Uterus (tissue), 2 donors: ENCODE data around the gene KRT23.

Experiments used
- CTCF ChIP-seq, 4 experiments: fragments of 200-600 bp in 2 of 4; fragments of 450-650 bp in 2 of 4; sonication (generic) in 2 of 4; IDR thresholded peaks; one replicate each; pipeline ENCODE4 v1.5.1; 2016 to 2019; ENCODE audit warnings: antibody characterized with exemption in 4 of 4, mild to moderate bottlenecking in 2 of 4, moderate library complexity in 1 of 4
- POLR2A ChIP-seq, 2 donors: fragments of 450-650 bp; IDR thresholded peaks; one replicate each; pipeline ENCODE4 v1.6.1; 2016; ENCODE audit warnings: antibody characterized with exemption in 2 of 2, mild to moderate bottlenecking in 1 of 2, moderate library complexity in 1 of 2

GRCh38 chr17:40938981-40939380, 1.5 kb upstream of the KRT23 start:
- TF ChIP-seq CTCF (IDR thresholded peaks at IDR 0.05) (no peak), POLR2A (IDR thresholded peaks at IDR 0.05) (no peak)
